SK-N-MC (cell line): Measurements from ENCODE around the gene ATP10B.

Source experiments
- EZH2 ChIP-seq: fragments of 200-600 bp; sonication (generic); IDR thresholded peaks from one replicate; pipeline ENCODE4 v1.6.1; 2017; ENCODE audit warnings: antibody characterized with exemption
- POLR2AphosphoS5 ChIP-seq: IDR thresholded peaks from 2 replicates; pipeline ENCODE4 v1.6.1; 2012; ENCODE audit warnings: mild to moderate bottlenecking, low read depth, low read length, borderline replicate concordance

DNA sequence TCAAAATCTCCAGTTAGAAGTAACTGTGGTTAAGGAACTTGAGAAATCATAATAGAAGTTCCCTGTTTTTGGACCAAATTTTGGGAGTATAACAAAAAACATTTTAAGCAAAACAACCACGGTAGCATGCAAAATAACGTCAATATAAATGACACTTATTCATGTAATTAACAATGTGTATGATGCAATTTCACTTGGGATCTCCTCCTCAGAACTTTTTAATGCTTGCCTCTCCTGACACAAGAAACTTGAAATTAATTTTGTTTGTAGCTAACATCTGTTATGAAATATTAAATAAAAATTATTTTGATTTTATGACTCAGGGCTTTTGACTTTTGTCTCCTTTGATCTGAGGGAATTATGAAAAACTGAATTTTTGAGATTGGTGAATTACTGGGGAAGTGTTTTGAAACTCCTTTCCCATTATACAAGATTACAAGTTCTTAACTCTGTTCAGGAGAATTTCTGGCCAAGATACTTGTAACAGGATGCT lies 149.7 kb downstream of the ATP10B start:
- TF ChIP-seq POLR2AphosphoS5 (no peak), EZH2 (no peak)
